ENCODE measurements around the gene ULBP2. TPM values are rescaled to one million over a fixed set of nuclear protein-coding genes. Genes with fewer than 3 reads are reported as not detected.

The ULBP2 gene
- total RNA-seq, 1 experiment from 2014 or later: not detected

DNA sequence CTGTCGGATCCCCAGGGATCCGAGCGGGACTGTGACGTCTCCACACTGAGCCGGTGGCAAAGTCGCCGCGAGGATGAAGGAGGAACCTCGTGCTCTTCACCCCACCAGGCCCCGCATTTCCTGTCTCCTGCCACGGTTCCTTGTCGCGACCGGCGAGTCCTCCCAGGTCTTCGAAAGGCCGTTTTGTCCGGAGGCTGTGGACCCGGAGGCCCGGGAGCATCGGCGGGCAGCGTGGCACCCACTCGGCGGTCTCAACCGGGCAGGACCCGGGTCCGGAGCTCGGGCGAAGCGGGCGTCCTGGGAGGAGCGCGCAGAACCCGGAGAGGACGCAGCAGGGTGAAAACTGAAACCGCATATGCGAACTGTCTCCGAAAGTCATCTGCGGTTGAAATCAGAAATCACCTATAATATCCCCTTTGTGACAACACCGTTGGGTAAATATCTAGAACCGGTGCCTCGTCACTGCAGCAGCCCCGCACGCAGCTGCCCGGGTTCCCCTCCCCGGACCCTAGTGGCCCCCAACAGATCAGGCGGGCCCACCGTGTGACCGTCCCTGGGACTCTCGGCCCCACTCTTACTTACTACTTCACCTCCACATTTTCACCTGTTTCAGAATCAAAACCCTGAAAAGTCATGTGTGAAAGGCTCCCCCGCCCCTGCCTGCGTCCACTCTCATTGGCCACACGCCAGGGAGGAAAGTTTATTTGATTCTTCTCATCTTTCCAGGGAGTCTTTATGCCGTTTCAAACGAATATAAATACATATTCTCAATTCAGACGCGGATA, 3.1 kb upstream of the ULBP2 start:
- H2AK5ac ChIP-seq (ENCODE audit: insufficient read length, low read length): no peak overlapping the region
- H3K27me3 Mint-ChIP-seq (ENCODE audit: low read depth): peaks cover 99% of the 10 kb centered on the region
- no peak overlapping the region for H3K27ac ChIP-seq (ENCODE audit: insufficient read length, low read depth, low read length)
- no peak overlapping the region for H3K4ac ChIP-seq (ENCODE audit: low read depth, low read length)
- TF ChIP-seq, protein P1, sequence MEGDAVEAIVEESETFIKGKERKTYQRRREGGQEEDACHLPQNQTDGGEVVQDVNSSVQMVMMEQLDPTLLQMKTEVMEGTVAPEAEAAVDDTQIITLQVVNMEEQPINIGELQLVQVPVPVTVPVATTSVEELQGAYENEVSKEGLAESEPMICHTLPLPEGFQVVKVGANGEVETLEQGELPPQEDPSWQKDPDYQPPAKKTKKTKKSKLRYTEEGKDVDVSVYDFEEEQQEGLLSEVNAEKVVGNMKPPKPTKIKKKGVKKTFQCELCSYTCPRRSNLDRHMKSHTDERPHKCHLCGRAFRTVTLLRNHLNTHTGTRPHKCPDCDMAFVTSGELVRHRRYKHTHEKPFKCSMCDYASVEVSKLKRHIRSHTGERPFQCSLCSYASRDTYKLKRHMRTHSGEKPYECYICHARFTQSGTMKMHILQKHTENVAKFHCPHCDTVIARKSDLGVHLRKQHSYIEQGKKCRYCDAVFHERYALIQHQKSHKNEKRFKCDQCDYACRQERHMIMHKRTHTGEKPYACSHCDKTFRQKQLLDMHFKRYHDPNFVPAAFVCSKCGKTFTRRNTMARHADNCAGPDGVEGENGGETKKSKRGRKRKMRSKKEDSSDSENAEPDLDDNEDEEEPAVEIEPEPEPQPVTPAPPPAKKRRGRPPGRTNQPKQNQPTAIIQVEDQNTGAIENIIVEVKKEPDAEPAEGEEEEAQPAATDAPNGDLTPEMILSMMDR (conservative IDR thresholded peaks at IDR 0.05): no peak
- H3K4me3 Mint-ChIP-seq: peak overlapping the region; percentile 59 to 76
- H3K9ac ChIP-seq (ENCODE audit: extremely low read depth, insufficient read length, low read length): no peak overlapping the region
- H3K36me3 Mint-ChIP-seq (ENCODE audit: insufficient read depth in 1 of 3, low read depth in 3 of 3): peaks cover 0 to 4% (median 3%) of the 10 kb centered on the region in 3 experiments; a peak in 3 of 7 replicates
- H3K79me2 ChIP-seq (ENCODE audit: insufficient read depth, low read length): no peaks in the 10 kb centered on the region
- H2BK120ac ChIP-seq (ENCODE audit: low read depth, low read length, poor library complexity, severe bottlenecking): no peak overlapping the region
- H3K27ac Mint-ChIP-seq: no peak overlapping the region; a peak in 1 of 7 replicates
- H3K27me3 ChIP-seq (ENCODE audit: insufficient read depth, low read length): peaks cover 82% of the 10 kb centered on the region
- no peaks in the 10 kb centered on the region for H3K4me1 ChIP-seq (ENCODE audit: insufficient read depth, low read length)
- H3K23me2 ChIP-seq (ENCODE audit: insufficient read length, low read depth, low read length, poor library complexity, severe bottlenecking): peaks cover 20% of the 10 kb centered on the region
- H2BK12ac ChIP-seq (ENCODE audit: insufficient read length, low read depth, low read length): no peak overlapping the region
- H3K18ac ChIP-seq (ENCODE audit: insufficient read length, low read depth, low read length): no peak overlapping the region
- no peak for DNase-seq
- peaks cover 12 to 14% of the 10 kb centered on the region in 2 experiments for H3K4me1 Mint-ChIP-seq
- H2BK20ac ChIP-seq (ENCODE audit: low read depth, low read length, poor library complexity, severe bottlenecking): no peak overlapping the region
- no peak overlapping the region for H4K5ac ChIP-seq (ENCODE audit: insufficient read length, low read depth, low read length)
- H4K20me1 ChIP-seq (ENCODE audit: control insufficient read depth, insufficient read depth, insufficient read length): no peaks in the 10 kb centered on the region
- peaks cover 0 to 9% of the 10 kb centered on the region in 2 experiments; a peak in 2 of 5 replicates for H3K9me3 Mint-ChIP-seq
- no peaks in the 10 kb centered on the region for H3K79me1 ChIP-seq (ENCODE audit: insufficient read depth, low read depth, low read length, poor library complexity, severe bottlenecking)
- no peak overlapping the region for H3K23ac ChIP-seq (ENCODE audit: insufficient read length, low read depth, low read length)
- no peak overlapping the region for H2BK5ac ChIP-seq (ENCODE audit: insufficient read length, low read length)
- peak overlapping the region; percentile 46 for H3K4me2 ChIP-seq (ENCODE audit: insufficient read depth, insufficient read length, low read length)
- H3K14ac ChIP-seq (ENCODE audit: insufficient read depth, low read length): peak overlapping the region; percentile 50; the same call in 1 of the 2 replicates
- H2BK15ac ChIP-seq (ENCODE audit: low read depth, low read length): no peak overlapping the region
- no peak overlapping the region for H2AFZ ChIP-seq (ENCODE audit: low read length)
- H3K9me3 ChIP-seq (ENCODE audit: control insufficient read depth, low read depth, low read length): no peaks in the 10 kb centered on the region
- H4K8ac ChIP-seq (replicated peaks; ENCODE audit: insufficient read length, low read depth, low read length): no peak overlapping the region
- no peak overlapping the region for H3T11ph ChIP-seq (ENCODE audit: low read length)
- H4K91ac ChIP-seq (ENCODE audit: insufficient read length, low read depth, low read length): no peak overlapping the region
- no peak overlapping the region for H3K56ac ChIP-seq (ENCODE audit: insufficient read length, low read depth, low read length)
- WGBS (ENCODE audit: extremely low coverage, insufficient read length, low lambda C conversion rate): no CpG with 5 or more reads among the region's 58 CpGs

All from H9 (cell line).